Stimulated activated CD4-positive, alpha-beta T cell treated with anti-CD3 and anti-CD28 coated beads, Interleukin-1b, Interleukin-23, amount 100 ng/mL, for 1 hour (primary cell): ENCODE measurements around the gene MYH7B.

Source experiments
- DNase-seq, 2 donors: peaks; one replicate each; pipeline ENCODE4 v3.0.0-alpha.2; 2020; ENCODE audit warnings: low read depth in 2 of 2

Gene MYH7B

GRCh38 chr20:34977365-34978091 lies 21.9 kb downstream of the MYH7B start:
- no peak for DNase-seq

GRCh38 chr20:34978092-34978744 lies 22.6 kb downstream of the MYH7B start:
- DNase-seq = no peak

- DNase-seq = no peak
Observed at GRCh38 chr20:34979366-34980153, 23.9 kb downstream of the MYH7B start.

GRCh38 chr20:34980543-34981233 lies 25.0 kb downstream of the MYH7B start:
- no peak for DNase-seq

- DNase-seq = no peak
Observed at GRCh38 chr20:34982270-34983088, 26.8 kb downstream of the MYH7B start.

- DNase-seq = no peak
Observed at GRCh38 chr20:34983089-34983820, 27.6 kb downstream of the MYH7B start.

GRCh38 chr20:34983995-34984735 lies 28.5 kb downstream of the MYH7B start:
- DNase-seq = no peak

GRCh38 chr20:34984756-34985261 lies 29.1 kb downstream of the MYH7B start:
- DNase-seq = no peak

- no peak for DNase-seq
Observed at GRCh38 chr20:34985461-34986310, 30.0 kb downstream of the MYH7B start.

GRCh38 chr20:34986311-34987287 lies 30.9 kb downstream of the MYH7B start:
- DNase-seq = no peak

GRCh38 chr20:34987288-34988190 lies 31.9 kb downstream of the MYH7B start:
- DNase-seq = no peak

GRCh38 chr20:34988191-34988540 lies 32.5 kb downstream of the MYH7B start:
- DNase-seq = no peak

- no peak for DNase-seq
Observed at GRCh38 chr20:34989118-34989517, 33.5 kb downstream of the MYH7B start.

- no peak for DNase-seq
Observed at GRCh38 chr20:34989670-34990069, 34.0 kb downstream of the MYH7B start.

- DNase-seq = no peak
Observed at GRCh38 chr20:34990231-34990630, 34.6 kb downstream of the MYH7B start.

- DNase-seq = no peak
Observed at GRCh38 chr20:34990661-34991214, 35.1 kb downstream of the MYH7B start.
